Esophagus squamous epithelium (tissue), 4 donors: ENCODE data around the gene ELL2.

Experiments
- CTCF ChIP-seq, 6 experiments: fragments of 450-650 bp in 4 of 6; fragments of 200-600 bp in 2 of 6; sonication (generic) in 2 of 6; IDR thresholded peaks; one replicate each; pipeline ENCODE4 v1.5.1; 2016 to 2019; ENCODE audit warnings: antibody characterized with exemption in 6 of 6, mild to moderate bottlenecking in 4 of 6, moderate library complexity in 4 of 6
- POLR2A ChIP-seq, 4 donors: fragments of 450-650 bp; IDR thresholded peaks; one replicate each; pipeline ENCODE4 v1.6.1; 2017; ENCODE audit warnings: antibody characterized with exemption in 4 of 4, mild to moderate bottlenecking in 4 of 4, moderate library complexity in 3 of 4

DNA sequence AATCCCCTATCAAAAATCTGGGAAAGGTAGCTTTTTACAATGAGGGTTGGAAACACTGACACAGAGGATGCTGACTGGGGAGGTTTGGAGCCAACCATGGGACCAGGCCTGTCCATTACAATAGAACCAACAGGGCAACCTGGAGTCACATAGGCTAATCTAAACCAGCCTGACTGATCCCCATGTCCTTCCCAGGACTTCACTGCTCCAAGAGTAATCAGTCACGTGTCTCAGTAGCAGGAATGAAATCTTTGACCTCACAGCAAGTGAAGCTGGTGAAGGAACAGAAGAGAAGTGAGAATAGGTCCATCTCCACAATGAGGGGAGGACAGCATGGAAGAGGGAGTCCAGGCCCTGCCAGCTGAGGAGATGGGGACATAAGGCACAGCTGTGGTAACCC is 123.1 kb downstream of the ELL2 start:
- TF ChIP-seq CTCF (IDR thresholded peaks at IDR 0.05) (no peak), POLR2A (IDR thresholded peaks at IDR 0.05) (no peak)
